Measurements from ENCODE around the gene OBP2B.
"Not testable (repeated sequence)": the region's sequence is repeated elsewhere in the genome, so short reads cannot be mapped to it uniquely, and the experiment has no call there.

The OBP2B gene

DNA sequence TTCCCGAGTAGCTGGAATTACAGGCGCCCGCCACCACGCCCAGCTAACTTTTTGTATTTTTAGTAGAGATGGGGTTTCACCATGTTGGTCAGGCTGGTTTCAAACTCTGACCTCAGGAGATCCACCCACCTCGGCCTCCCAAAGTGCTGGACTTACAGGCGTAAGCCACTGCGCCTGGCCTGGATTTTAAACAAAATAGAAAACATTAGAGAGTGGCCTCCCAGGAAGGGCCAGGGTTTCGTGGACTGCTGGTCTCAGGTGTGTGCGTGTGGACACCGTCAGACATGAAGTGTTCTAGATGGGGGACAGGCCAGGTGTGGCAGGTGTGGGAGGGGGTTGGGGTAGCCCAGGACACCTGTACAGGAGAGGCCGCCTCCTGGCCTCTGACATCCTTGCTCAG lies 38.3 kb downstream of the OBP2B start:
- no peak overlapping the region for H3K4me3 ChIP-seq (replicated peaks; ENCODE audit: insufficient read depth, low read length)
- H3K27ac ChIP-seq (replicated peaks) = no peak overlapping the region
- no peaks in the 10 kb centered on the region for H3K27me3 ChIP-seq (ENCODE audit: insufficient read depth, poor library complexity, severe bottlenecking)
- TF ChIP-seq GABPA (IDR thresholded peaks at IDR 0.05; ENCODE audit: low read depth) (no peak), POLR2AphosphoS5 (IDR thresholded peaks at IDR 0.05; ENCODE audit: low read depth) (no peak), SPI1 (IDR thresholded peaks at IDR 0.05; ENCODE audit: borderline replicate concordance, low read depth) (no peak)
- TF ChIP-seq, protein P1, sequence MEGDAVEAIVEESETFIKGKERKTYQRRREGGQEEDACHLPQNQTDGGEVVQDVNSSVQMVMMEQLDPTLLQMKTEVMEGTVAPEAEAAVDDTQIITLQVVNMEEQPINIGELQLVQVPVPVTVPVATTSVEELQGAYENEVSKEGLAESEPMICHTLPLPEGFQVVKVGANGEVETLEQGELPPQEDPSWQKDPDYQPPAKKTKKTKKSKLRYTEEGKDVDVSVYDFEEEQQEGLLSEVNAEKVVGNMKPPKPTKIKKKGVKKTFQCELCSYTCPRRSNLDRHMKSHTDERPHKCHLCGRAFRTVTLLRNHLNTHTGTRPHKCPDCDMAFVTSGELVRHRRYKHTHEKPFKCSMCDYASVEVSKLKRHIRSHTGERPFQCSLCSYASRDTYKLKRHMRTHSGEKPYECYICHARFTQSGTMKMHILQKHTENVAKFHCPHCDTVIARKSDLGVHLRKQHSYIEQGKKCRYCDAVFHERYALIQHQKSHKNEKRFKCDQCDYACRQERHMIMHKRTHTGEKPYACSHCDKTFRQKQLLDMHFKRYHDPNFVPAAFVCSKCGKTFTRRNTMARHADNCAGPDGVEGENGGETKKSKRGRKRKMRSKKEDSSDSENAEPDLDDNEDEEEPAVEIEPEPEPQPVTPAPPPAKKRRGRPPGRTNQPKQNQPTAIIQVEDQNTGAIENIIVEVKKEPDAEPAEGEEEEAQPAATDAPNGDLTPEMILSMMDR (IDR thresholded peaks at IDR 0.05; ENCODE audit: insufficient read depth, low read length) = no peak
- TF ChIP-seq, protein P2, sequence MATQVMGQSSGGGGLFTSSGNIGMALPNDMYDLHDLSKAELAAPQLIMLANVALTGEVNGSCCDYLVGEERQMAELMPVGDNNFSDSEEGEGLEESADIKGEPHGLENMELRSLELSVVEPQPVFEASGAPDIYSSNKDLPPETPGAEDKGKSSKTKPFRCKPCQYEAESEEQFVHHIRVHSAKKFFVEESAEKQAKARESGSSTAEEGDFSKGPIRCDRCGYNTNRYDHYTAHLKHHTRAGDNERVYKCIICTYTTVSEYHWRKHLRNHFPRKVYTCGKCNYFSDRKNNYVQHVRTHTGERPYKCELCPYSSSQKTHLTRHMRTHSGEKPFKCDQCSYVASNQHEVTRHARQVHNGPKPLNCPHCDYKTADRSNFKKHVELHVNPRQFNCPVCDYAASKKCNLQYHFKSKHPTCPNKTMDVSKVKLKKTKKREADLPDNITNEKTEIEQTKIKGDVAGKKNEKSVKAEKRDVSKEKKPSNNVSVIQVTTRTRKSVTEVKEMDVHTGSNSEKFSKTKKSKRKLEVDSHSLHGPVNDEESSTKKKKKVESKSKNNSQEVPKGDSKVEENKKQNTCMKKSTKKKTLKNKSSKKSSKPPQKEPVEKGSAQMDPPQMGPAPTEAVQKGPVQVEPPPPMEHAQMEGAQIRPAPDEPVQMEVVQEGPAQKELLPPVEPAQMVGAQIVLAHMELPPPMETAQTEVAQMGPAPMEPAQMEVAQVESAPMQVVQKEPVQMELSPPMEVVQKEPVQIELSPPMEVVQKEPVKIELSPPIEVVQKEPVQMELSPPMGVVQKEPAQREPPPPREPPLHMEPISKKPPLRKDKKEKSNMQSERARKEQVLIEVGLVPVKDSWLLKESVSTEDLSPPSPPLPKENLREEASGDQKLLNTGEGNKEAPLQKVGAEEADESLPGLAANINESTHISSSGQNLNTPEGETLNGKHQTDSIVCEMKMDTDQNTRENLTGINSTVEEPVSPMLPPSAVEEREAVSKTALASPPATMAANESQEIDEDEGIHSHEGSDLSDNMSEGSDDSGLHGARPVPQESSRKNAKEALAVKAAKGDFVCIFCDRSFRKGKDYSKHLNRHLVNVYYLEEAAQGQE (IDR thresholded peaks at IDR 0.05; ENCODE audit: insufficient replicate concordance, low read depth) = no peak
- no peak for DNase-seq (ENCODE audit: low read depth in 1 of 2, low spot score in 1 of 2)

DNA sequence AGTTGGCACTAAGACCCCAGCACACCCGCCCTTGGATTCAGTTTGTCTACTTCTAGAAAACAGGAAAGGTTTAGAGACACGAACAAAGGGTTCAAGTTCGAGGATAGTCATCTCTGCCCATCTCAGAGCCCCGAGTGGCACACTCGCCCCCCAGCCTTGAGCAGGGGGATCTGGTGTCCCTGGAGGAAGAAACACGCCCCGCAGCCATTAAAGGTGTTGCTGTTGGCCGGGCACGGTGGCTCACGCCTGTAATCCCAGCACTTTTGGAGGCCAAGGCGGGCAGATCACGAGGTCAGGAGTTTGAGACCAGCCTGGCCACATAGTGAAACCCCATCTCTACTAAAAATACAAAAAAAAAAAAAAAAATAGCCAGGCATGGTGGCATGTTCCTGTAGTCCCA lies 39.4 kb downstream of the OBP2B start:
- H3K27me3 ChIP-seq (ENCODE audit: insufficient read depth, poor library complexity, severe bottlenecking); H3K27ac ChIP-seq (replicated peaks); H3K4me3 ChIP-seq (replicated peaks; ENCODE audit: insufficient read depth, low read length); DNase-seq (ENCODE audit: low read depth in 1 of 2, low spot score in 1 of 2): not testable (repeated sequence)

DNA sequence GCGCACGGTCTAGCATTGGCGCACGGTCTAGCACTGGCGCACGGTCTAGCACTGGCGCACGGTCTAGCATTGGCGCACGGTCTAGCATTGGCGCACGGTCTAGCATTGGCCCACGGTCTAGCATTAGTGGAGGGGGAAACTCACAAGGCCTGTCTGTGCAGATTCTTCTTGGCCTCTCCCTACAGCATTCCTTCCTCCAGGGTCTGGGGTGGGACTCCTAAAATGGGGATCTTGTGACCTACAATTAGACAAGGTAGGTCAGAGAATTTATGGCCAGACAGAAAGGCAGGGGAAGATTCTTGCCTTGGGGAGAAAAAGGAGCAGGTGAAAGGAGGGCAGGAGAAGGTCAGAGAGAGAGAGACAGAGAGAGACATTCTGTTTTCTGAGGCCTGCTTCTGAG lies 39.9 kb downstream of the OBP2B start:
- Histone ChIP-seq H3K27ac (replicated peaks) (no peak overlapping the region), H3K27me3 (ENCODE audit: insufficient read depth, poor library complexity, severe bottlenecking) (no peaks in the 10 kb centered on the region), H3K4me3 (replicated peaks; ENCODE audit: insufficient read depth, low read length) (no peak overlapping the region)
- DNase-seq (ENCODE audit: low read depth in 1 of 2, low spot score in 1 of 2) = no peak
- TF ChIP-seq, protein P1 (IDR thresholded peaks at IDR 0.05; ENCODE audit: insufficient read depth, low read length) = no peak
- TF ChIP-seq POLR2AphosphoS5 (IDR thresholded peaks at IDR 0.05; ENCODE audit: low read depth) (no peak), SPI1 (IDR thresholded peaks at IDR 0.05; ENCODE audit: borderline replicate concordance, low read depth) (no peak), GABPA (IDR thresholded peaks at IDR 0.05; ENCODE audit: low read depth) (no peak)
- TF ChIP-seq, protein P2 (IDR thresholded peaks at IDR 0.05; ENCODE audit: insufficient replicate concordance, low read depth) = no peak

DNA sequence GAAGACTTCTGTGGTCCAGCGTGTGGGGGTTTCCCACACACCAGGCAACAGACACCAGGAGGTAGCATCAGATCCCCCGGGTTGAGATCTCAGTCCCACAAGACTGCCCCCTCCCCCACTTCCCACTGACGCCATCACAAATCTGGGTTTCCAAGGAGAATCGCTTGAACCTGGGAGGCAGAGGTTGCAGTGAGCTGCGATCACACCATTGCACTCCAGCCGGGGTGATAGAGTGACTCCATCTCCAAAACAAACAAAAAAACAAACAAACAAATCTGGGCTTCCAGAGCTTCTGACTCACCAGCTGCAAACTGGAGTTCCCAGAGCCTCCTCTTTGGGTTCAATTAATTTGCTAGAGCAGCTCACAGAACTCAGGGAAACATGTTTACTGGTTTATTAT lies 40.6 kb downstream of the OBP2B start:
- no peaks in the 10 kb centered on the region for H3K27me3 ChIP-seq (ENCODE audit: insufficient read depth, poor library complexity, severe bottlenecking)
- no peak overlapping the region for H3K4me3 ChIP-seq (replicated peaks; ENCODE audit: insufficient read depth, low read length)
- H3K27ac ChIP-seq (replicated peaks) = no peak overlapping the region
- no peak for DNase-seq (ENCODE audit: low read depth in 1 of 2, low spot score in 1 of 2)
- TF ChIP-seq, protein P2 (IDR thresholded peaks at IDR 0.05; ENCODE audit: insufficient replicate concordance, low read depth) = no peak
- no peak for TF ChIP-seq SPI1 (IDR thresholded peaks at IDR 0.05; ENCODE audit: borderline replicate concordance, low read depth)
- no peak for TF ChIP-seq POLR2AphosphoS5 (IDR thresholded peaks at IDR 0.05; ENCODE audit: low read depth)
- TF ChIP-seq GABPA (IDR thresholded peaks at IDR 0.05; ENCODE audit: low read depth) = no peak
- TF ChIP-seq, protein P1 (IDR thresholded peaks at IDR 0.05; ENCODE audit: insufficient read depth, low read length) = no peak

Measured in HL-60 (cell line).